ELR (cell line): ENCODE measurements around the gene MAP2K5.

Source experiments
- DNase-seq: peaks from one replicate; pipeline ENCODE4 v3.0.0-alpha.2; 2015; ENCODE audit warnings: low read depth

MAP2K5 gene

DNA sequence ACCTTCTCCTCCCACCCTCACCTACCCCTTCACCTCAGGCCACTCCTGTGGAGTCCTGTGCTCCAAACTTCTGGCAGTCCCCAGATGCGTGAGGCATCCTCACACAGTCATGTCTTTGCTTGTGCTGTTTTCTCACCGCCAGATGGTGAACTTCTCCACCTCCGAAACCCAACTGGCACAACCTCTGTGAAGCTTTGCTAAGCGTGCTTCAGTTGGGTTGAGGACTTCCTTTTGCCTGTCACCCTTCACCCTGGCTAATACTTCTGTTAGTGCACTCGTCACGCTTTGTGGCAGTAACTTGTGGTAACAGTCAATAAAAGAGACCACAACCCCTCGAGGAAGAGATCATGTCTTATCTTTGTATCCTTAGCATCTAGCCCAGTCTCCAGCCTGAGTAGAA, 240.8 kb downstream of the MAP2K5 start:
- DNase-seq: no peak

- DNase-seq: no peak
These were observed 241.7 kb downstream of the MAP2K5 start for GRCh38 chr15:67784090-67784781.

GRCh38 chr15:67784856-67785430, 242.4 kb downstream of the MAP2K5 start:
- no peak for DNase-seq

DNA sequence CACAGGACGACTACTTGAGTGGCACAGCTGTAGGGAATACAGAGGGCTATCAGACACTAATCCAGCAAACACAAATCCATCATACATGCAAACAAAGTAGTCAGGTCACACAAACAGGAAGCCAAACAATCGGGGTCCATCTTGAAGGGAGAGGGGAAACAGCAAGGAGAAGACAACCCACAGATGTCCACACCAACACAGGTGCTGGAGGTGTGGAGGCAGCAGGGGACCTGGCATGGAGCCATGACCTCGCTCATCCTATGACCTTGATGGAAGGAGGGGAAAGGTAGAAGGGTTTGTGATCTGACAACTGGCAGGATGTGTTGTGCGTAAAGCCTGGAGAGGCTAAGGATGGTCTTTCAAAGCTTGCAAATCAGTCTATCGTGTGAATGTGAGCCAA, 242.9 kb downstream of the MAP2K5 start:
- DNase-seq: no peak

DNA sequence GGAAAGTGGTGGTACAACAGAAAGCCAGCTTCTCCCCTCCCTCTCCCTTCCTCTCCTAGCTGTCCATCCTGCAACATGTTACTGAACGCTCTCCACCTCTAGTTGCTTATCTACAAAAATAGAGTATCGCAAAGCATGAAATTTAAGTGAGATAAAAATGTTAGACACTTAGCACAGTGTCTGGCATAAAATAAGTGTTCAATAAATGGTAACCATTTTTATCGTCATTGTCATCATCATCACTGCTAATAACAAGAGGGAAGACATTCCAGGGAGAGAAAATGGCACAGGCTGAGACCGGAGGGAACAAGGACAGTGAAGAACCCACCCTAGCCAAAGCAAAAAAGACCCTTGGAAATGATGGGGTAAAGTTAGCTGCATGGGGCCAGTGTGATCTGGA, 244.1 kb downstream of the MAP2K5 start:
- DNase-seq: no peak

DNA sequence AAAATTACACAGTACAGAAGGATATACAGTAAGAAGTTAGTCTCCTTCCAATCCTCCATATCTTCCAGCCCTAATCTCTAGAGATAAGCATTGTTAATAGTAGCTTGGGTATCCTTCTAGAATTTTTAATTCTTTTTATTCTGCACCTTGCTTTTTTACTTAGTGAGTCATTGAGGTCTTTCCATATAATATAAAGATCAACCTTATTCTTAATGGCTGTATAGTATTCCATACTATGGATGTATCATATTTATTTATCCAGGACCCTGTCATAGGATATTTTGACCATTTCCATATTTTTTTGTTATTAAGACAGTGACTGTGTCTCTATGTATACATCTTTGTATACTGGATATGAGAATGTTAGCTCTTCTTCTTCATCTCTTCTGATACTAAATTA, 246.5 kb downstream of the MAP2K5 start:
- DNase-seq: no peak

- no peak for DNase-seq
These were observed 248.3 kb downstream of the MAP2K5 start for GRCh38 chr15:67790610-67791319.

DNA sequence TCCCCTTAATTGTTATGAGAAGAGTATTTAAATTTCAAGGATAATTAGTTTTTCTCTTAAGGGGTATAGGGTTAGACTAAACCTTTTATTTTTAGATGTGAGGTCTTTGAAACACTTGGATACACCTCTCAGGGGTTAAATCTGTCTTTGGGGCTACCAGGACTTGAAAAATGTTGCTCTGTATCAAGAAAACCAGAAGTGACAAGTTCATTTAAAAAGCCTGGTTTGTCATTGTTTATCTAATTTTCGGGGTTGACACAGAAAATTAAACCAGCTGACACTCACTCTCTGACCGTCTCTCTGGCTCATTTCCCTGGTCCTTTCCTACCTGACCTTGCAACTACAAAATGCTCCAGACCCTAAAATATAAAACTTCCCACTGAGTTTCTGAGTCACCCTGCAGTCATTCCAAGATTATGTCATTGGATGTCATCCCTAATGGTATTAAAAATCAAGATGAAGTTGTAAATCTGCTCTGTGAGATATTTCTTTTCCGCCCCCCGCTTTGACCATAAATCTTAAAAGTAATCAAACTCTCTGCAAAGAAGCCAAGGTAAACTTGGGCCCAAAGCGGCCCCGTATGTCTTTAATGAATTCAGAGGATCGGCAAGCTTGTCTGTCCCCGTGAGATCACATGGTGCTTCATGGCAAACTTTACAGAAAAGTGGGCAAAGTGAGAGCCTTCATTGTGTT, 249.9 kb downstream of the MAP2K5 start:
- DNase-seq: peak; percentile 22

DNA sequence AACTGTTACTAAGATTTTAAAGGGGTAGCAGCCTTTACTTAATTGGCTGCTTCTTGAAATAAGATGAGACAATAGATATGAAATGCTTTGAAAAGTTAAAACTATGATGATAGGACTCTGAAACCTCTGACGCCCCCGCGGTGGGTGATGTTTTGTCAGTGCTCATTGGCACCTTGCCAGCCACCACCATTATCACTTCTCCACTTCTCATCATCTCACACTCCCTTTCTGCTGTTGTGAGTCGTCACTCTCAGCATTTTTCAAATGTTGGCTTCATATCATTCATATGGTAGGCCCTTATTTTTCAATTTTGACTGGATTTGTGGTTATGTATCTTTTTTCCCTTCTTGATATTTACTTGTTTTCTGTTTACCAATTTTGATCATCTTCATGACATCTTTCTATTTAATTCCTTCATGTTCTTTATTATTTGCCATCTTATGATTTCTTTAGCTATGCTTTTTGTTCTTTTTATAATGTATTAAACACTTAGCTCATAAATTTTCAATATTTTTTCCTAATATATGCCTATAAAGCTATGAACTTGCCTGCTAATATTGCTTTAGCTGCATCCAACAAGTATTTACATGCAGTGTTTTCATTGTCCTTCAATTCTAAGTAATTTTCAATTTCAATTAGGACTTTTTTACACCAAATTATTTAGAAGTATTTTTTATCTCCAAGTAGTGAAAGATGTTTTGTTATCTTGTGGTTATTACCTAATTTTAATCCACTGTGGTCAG, 252.5 kb downstream of the MAP2K5 start:
- no peak for DNase-seq

DNA sequence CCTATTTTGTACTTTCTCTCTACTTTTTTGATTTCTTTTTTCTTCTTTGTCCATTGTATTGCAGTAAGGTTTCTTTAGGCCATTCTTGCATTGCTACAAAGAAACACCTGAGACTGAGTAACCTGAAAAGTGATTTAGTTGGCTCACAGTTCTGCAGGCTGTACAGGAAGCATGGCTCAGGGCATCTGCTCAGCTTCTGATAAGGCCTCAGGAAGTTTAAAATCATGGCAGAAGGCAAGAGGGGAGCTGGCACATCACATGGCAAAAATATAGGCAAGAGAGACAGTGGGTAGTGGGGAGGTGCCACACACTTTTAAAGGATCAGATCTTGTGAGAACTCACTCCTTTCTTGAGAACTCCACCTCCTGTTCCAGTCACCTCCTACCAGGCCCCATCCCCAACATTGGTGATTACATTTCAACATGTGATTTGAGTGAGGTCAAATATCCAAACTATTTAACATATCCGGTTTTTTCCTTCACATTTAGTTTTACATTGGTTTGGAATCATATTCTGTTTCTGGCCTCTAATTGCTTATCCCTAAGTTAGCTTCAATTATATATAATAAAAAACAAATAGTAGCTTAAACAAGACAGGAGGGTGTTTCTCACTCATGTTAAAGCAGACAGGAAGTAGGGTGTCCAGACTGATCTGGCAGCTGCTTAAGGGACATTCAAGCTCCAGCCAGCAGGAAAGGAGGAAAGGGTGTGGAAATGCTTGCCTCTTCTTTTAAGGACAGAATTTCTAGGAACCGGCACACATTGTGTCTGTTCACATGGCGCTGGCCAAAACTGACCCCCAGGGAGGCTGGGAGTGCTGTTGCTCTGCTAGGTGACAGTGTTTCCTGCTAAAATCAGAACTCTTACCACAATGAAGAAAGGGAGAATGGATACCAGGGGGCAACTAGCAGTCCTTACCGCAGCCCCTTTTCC, 254.0 kb downstream of the MAP2K5 start:
- no peak for DNase-seq

- no peak for DNase-seq
These were observed 257.3 kb downstream of the MAP2K5 start for GRCh38 chr15:67799801-67800205.

DNA sequence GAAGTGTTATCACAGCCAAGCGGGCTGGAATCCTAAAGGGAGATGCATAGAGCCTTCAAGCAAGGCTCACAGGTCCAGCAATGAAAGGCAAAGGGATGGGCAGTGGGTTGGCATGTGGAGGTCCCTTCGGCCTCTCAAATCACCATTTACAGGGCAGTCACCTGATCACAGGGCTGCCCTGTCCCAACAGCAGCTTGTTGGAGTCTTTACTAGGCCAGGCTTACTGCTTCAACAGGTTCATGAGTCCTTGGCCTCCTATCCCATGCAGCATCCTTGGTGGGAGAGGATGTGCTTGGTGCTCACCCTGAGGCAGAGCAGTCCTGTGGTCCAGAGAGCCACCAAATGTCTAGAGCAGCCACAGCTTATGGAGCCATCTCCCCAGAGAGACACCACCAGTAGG, 258.6 kb downstream of the MAP2K5 start:
- DNase-seq: no peak

DNA sequence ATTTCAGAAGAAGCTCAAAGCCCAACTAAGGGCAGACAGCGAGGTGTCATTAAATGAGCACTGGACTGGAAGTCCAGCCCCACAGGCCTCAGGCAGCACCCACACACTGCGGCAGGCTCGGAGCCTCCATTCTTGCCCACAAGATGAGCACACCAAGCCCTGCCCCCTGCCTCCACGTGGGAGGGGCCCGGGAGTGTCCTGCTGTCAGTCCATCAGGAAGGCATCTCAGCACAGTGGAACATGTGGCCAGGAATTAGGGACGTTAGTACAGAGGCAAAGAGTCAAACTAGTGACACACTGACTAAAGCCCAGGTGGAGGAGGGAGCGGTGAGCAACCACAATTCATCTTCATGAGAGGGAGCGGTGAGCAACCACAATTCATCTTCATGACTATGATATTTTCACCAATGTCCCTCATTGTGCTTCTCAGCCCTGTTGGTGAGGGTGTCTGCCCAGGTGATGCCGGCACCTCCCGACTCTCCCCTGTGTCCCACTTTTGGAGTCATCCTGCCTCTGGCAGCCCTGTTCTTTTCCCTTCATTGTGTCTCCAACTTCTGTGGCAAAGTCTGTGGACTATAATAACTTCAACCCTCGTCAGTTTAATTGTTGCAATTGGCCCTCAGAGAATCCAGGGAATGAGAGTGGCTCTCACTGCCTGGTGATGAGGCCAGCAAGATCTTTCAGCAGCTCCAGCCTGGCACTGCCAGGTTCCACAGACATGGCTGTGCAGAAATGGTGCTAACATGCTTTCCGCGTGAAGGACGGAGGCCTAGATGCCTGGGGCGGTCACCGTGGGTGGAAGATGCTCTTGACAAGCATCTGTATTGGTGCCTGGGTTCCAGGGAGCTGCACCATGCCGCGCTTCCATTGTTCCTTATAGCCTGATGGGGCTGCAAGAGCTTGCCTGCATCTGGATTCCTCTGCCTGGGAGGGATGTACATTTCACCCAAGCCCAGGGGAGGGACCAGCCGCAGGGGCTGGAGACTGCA, 259.7 kb downstream of the MAP2K5 start:
- DNase-seq: no peak

GRCh38 chr15:67803299-67803698, 260.8 kb downstream of the MAP2K5 start:
- no peak for DNase-seq

DNA sequence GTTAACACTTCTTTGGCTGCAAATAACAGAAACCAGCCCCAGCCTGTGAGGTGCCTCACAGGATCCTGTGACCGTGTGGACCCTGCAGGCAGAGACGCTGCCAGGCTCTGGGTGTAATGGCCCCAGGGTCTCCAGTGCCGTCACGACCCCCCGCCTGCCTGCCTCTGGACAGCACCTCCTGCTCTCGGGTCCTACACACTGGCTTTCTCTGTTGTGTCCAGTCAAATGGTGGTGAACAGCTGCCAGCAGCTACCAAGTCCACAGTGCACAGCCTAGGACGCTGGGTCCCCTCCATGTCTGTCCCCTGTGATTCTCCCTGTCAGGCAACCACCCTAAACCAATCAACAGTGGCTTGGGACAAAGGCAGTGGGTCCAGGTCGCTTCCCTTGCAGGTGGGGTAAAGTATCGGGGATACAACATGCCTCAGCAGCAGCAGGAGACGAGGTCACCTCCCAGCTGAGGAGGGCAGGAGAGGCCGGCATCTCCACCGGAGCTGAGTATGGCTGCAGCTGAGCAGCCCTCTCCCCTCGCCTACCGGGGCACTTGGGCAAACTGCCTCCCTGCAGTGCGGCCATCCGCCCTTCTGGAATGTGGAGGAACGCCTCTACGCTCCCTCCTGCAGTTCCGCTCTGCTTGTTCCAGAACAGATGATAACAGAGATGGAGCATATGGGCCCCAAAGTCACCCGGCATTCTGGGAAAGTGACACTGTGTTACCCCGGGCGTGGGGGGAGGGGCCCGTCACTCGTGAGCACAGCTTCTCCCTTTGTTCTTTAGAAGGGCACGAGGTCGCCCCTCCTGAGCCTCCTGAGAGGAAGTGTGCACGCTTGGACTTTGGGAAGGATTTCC, 261.7 kb downstream of the MAP2K5 start:
- DNase-seq: no peak

DNA sequence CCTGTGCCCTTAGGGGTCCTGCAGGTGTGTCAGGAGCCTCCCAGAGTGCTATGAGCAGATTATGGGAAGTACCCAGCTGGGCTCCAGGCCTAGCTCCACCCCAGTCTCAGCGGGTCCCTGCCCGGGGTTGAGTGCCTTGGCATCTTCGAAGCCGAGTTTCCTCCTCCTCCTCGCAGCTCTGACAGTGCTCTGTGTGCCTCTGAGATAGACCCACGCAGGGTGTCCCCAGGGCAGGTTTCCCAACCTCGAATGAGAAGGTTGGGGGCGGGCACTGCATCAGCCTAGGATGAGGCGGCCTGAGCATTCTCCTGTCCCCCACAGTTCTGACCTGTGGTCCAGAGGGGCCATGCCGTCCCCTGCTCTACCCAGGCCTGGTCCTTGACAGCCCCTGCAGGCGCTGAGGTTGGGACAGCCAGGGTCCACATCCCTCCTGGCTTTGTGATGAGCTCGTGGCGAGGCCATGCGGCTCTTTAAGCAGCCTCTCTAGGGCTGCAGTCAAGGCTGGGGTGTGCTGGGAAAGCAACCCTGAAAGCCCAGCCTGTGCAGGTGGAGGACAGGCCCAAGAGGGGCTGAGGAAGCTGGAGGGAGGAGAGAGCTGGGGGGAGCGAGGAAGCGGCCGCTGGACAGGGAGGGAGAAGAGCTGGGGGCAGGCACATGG, 262.6 kb downstream of the MAP2K5 start:
- DNase-seq: no peak

DNA sequence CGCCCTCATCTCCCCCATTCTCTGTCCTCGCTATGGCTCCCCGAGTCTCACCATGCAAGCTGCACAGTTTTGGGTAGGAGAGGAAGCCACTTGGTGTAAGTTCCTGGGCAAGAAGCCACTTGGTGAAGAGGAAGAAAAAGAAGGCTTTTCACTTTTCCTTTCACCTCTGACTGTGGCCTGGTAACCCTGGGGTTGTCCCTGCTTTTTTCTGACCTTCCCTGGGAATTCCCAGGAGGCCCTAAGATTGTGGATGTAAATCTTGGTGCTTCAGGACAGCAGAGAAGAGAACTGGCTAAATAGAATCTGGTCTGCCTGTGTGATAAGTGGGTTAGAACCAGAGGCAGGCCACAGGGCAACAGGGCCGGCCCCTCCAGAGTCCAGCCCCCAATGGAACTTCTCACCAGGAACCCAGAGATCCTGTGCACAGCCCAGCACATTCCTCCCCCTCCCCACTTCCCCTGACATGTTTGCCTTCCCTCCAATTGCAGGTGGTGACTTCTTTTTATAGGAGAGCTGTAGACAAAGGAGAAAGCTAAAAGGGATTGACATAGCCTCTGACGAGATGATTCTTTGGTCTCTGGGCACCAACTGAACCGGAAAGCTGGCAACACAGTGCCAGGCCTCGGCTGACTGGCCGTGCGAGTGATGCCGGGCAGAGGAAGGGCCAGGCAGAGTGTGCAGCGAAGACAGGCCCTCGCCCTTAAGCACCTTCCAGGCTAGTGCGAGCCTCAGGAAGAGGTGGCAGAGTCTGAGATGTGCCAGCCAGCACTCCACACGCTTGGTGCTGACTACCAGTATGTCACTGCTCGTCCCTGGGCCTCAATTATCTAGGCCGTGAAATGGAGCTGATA, 263.4 kb downstream of the MAP2K5 start:
- DNase-seq: no peak
